ENCODE results near the gene ZNF606. TPM values are rescaled to one million over a fixed set of nuclear protein-coding genes. Genes with fewer than 3 reads are reported as not detected.

Gene ZNF606
- total and polyA plus RNA-seq, 10 of the 15 experiments (the other 5 are each of a cell fraction or from before 2014, with no cell fraction given) = 2.2 to 10.6 (median 7.6) TPM

GRCh38 chr19:57934820-57935665 is 67.6 kb downstream of the ZNF606 start, which contains the start of gene ZNF418 (continued):
- TF ChIP-seq SUZ12 (IDR thresholded peaks at IDR 0.05; ENCODE audit: unreplicated experiment) (no peak), CEBPB (IDR thresholded peaks at IDR 0.05; ENCODE audit: borderline replicate concordance in 1 of 2, low read depth in 2 of 2, low read length in 2 of 2) (no peak), CHD1 (IDR thresholded peaks at IDR 0.05; ENCODE audit: low read depth, low read length) (no peak), IRF4 (IDR thresholded peaks at IDR 0.05; ENCODE audit: low read depth, low read length) (no peak), NBN (IDR thresholded peaks at IDR 0.05) (no peak), IKZF1 (conservative IDR thresholded peaks at IDR 0.05) (peak; percentile 59; the same call in 1 of the 2 replicates), KAT2A (conservative IDR thresholded peaks at IDR 0.05; ENCODE audit: control insufficient read depth, low read depth, low read length) (no peak), JUNB (IDR thresholded peaks at IDR 0.05) (no peak), POLR2AphosphoS5 (IDR thresholded peaks at IDR 0.05; ENCODE audit: low read length) (peak; percentile 71), SMAD1 (IDR thresholded peaks at IDR 0.05; ENCODE audit: low read depth, partially characterized antibody) (no peak), PML (IDR thresholded peaks at IDR 0.05; ENCODE audit: low read length) (0 out of 2 replicates have a peak, but pooled peaks have one; percentile 36), RAD51 (IDR thresholded peaks at IDR 0.05) (no peak), USF2 (IDR thresholded peaks at IDR 0.05; ENCODE audit: borderline replicate concordance, low read depth, low read length) (no peak), BHLHE40 (IDR thresholded peaks at IDR 0.05; ENCODE audit: borderline replicate concordance in 1 of 2, low read depth in 2 of 2, low read length in 1 of 2) (no peak), CTCF (IDR thresholded peaks at IDR 0.05 in 2 of 3, conservative IDR thresholded peaks at IDR 0.05 in 1 of 3; ENCODE audit: control insufficient read depth in 2 of 3, extremely low read depth in 1 of 3, insufficient read depth in 1 of 3, low read depth in 3 of 3, low read length in 3 of 3) (no peak), NRF1 (conservative IDR thresholded peaks at IDR 0.05; ENCODE audit: low read depth, low read length) (0 out of 2 replicates have a peak, but pooled peaks have one; percentile 8), POLR2A (IDR thresholded peaks at IDR 0.05; ENCODE audit: low read depth, low read length) (no peak), PBX3 (IDR thresholded peaks at IDR 0.05; ENCODE audit: insufficient replicate concordance, low read depth, low read length) (peak; percentile 96), NFIC (IDR thresholded peaks at IDR 0.05; ENCODE audit: low read depth, low read length) (no peak), MTA3 (IDR thresholded peaks at IDR 0.05; ENCODE audit: borderline replicate concordance, low read length) (no peak), ASH2L (IDR thresholded peaks at IDR 0.05; ENCODE audit: borderline replicate concordance, low read depth) (no peak), BCL11A (IDR thresholded peaks at IDR 0.05; ENCODE audit: low read depth, low read length) (no peak), MAX (IDR thresholded peaks at IDR 0.05; ENCODE audit: low read depth, low read length) (peak; percentile 24; the same call in 1 of the 2 replicates), E2F4 (IDR thresholded peaks at IDR 0.05; ENCODE audit: low read depth, low read length) (no peak), RFX5 (IDR thresholded peaks at IDR 0.05; ENCODE audit: low read depth, low read length) (no peak), NFYB (IDR thresholded peaks at IDR 0.05; ENCODE audit: insufficient read depth, low read depth, low read length) (peak; percentile 74), DPF2 (IDR thresholded peaks at IDR 0.05) (peak; percentile 53; the same call in 1 of the 2 replicates)

Measured in GM12878 (cell line).